ENCODE data around the gene HAP1.
A peak's percentile ranks its signal among the peaks of the same experiment; 100 is the strongest.
"Not testable (repeated sequence)": the region's sequence is repeated elsewhere in the genome, so short reads cannot be mapped to it uniquely, and the experiment has no call there.

The HAP1 gene, protein sequence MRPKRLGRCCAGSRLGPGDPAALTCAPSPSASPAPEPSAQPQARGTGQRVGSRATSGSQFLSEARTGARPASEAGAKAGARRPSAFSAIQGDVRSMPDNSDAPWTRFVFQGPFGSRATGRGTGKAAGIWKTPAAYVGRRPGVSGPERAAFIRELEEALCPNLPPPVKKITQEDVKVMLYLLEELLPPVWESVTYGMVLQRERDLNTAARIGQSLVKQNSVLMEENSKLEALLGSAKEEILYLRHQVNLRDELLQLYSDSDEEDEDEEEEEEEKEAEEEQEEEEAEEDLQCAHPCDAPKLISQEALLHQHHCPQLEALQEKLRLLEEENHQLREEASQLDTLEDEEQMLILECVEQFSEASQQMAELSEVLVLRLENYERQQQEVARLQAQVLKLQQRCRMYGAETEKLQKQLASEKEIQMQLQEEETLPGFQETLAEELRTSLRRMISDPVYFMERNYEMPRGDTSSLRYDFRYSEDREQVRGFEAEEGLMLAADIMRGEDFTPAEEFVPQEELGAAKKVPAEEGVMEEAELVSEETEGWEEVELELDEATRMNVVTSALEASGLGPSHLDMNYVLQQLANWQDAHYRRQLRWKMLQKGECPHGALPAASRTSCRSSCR

DNA sequence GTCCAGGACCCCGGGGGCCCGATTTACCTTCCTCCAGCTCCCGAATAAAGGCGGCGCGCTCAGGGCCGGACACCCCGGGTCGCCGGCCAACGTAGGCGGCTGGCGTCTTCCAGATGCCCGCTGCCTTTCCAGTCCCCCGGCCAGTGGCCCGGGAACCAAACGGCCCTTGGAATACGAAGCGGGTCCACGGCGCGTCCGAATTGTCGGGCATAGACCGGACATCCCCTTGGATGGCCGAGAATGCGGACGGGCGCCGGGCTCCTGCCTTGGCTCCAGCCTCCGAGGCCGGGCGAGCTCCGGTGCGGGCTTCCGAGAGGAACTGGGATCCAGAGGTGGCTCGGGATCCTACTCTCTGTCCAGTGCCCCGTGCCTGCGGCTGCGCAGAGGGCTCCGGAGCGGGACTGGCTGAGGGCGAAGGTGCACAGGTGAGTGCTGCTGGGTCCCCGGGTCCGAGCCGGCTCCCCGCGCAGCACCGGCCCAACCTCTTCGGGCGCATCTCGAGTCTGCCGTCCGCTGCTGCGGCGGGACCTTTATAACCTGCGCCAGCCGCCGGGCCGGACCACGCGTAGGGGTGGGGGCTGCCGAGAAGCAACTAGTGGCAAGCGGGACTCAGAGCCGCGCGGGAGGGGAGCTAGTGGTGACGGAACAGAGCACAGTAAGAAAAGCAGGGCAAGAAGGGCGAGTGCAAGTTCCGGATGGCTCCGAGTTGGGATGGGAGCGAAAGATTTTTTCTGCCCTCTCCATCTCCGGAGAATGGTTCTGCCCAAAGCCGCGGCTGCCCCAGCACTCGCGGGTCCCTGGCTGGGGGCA lies at the start of gene HAP1:
HAP1 (minus strand) TSS at position 505 of the 810 bp plus-strand sequence; CDS start at position 496, 9 bp downstream.
- Histone ChIP-seq H3K9me3 (no peaks in the 10 kb centered on the region), H3K4me1 (peaks cover 61% of the 10 kb centered on the region), H3K27ac (no peak within 1 kb of the TSS), H3K27me3 (peaks cover 74% of the 10 kb centered on the region), H3K36me3 (no peaks in the 10 kb centered on the region), H4K20me1 (peaks cover 13% of the 10 kb centered on the region), H3K9ac (peak within 1 kb of the TSS; percentile 66; the same call in 1 of the 2 replicates), H3K4me2 (peak within 1 kb of the TSS; percentile 89), H3K4me3 (peak within 1 kb of the TSS; percentile 61)
- no peak for TF ChIP-seq Cebpa-rat (IDR thresholded peaks at IDR 0.05)

DNA sequence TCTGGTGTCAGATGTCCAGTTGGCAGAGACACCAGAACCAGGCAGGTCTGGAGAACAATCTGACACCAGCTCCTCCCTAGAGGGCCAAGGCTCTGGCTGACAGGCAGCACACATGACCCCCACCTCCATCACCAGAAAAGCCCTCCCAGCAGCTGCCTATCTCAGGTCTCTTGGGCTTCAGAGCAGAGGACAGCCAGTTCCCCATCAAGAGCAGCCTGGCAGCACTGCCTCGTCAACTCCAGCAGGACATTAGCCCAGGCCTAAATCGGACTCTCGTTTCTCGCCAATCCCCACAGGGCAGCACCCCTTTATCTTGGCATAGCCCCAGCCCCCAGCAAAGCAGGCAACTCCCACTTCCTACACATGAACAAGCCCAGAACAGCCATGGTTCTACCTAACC lies 47.7 kb upstream of the HAP1 start:
- Histone ChIP-seq H3K9ac (peak overlapping the region; percentile 69), H3K27ac (peak overlapping the region; percentile 100), H3K9me3 (no peaks in the 10 kb centered on the region), H3K4me1 (peaks cover 78% of the 10 kb centered on the region), H3K4me2 (peak overlapping the region; percentile 99), H4K20me1 (peaks cover 78% of the 10 kb centered on the region), H3K4me3 (peak overlapping the region; percentile 54), H3K36me3 (peaks cover 12% of the 10 kb centered on the region), H3K27me3 (no peaks in the 10 kb centered on the region)
- TF ChIP-seq Cebpa-rat (IDR thresholded peaks at IDR 0.05) = no peak

DNA sequence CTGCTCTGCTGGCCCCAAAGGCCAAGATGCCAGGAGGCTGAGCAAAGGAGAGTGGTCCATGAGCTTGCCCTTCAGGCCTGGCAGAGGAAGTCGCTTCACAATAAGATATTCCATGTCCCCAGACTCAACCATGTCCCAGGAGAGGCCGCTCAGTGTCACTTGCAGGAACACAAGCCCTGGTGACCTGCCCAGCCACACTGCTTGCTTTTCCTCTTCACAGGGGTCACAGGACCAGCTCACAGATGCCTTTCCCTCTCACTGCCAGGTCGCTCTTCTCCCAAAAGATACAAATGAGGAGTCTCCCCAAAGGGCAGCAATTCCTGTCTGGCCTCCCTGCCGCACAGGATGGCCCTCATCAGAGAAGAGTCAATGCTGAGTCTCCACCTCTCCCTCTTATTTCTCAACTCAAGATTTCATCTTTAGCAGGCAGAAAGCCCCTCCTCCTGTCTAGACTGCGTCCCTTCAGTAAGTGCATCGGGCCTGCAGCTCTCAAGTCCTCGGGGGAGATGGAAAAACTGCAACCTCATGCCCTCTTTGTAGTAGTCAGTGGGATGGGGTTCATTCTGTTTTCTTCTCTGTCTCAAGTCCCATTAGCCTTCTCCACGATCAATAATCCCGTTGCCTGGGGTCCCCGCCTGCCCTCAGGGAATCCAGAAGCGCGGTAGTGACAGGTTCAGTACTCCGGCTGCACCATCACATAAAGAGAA lies 47.1 kb upstream of the HAP1 start:
- Histone ChIP-seq H3K9ac (peak overlapping the region; percentile 69), H3K36me3 (peaks cover 17% of the 10 kb centered on the region), H3K4me1 (peaks cover 81% of the 10 kb centered on the region), H3K4me3 (peak overlapping the region; percentile 54), H3K27ac (peak overlapping the region; percentile 100), H3K9me3 (no peaks in the 10 kb centered on the region), H3K4me2 (peak overlapping the region; percentile 99), H3K27me3 (no peaks in the 10 kb centered on the region), H4K20me1 (peaks cover 84% of the 10 kb centered on the region)
- no peak for TF ChIP-seq Cebpa-rat (IDR thresholded peaks at IDR 0.05)

DNA sequence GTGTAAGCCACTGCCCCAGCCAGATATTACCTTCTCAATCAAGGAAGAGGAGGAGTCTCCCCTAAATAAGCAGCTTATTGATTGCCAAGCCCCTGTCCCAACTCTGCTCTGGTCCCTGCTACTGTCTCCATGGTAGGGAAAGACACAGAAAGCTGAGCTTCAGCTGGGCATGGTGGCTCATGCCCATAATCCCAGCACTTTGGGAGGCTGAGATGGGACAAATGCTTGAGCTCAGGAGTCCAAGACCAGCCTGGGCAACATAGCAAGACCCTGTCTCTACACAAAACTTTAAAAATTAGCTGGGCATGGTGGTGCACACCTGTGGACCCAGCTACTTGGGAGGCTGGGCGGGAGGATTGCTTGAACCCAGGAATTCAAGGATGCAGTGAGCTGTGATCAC lies 45.5 kb upstream of the HAP1 start:
- no peak overlapping the region for H3K4me3 ChIP-seq
- H4K20me1 ChIP-seq = peaks cover 100% of the 10 kb centered on the region
- no peak for TF ChIP-seq Cebpa-rat (IDR thresholded peaks at IDR 0.05)
- H3K4me1 ChIP-seq = peaks cover 97% of the 10 kb centered on the region
- H3K9me3 ChIP-seq = no peaks in the 10 kb centered on the region
- H3K4me2 ChIP-seq = peak overlapping the region; percentile 99
- peak overlapping the region; percentile 32; the same call in 1 of the 2 replicates for H3K9ac ChIP-seq
- H3K27me3 ChIP-seq = no peaks in the 10 kb centered on the region
- H3K36me3 ChIP-seq = peaks cover 34% of the 10 kb centered on the region
- peak overlapping the region; percentile 63 for H3K27ac ChIP-seq

DNA sequence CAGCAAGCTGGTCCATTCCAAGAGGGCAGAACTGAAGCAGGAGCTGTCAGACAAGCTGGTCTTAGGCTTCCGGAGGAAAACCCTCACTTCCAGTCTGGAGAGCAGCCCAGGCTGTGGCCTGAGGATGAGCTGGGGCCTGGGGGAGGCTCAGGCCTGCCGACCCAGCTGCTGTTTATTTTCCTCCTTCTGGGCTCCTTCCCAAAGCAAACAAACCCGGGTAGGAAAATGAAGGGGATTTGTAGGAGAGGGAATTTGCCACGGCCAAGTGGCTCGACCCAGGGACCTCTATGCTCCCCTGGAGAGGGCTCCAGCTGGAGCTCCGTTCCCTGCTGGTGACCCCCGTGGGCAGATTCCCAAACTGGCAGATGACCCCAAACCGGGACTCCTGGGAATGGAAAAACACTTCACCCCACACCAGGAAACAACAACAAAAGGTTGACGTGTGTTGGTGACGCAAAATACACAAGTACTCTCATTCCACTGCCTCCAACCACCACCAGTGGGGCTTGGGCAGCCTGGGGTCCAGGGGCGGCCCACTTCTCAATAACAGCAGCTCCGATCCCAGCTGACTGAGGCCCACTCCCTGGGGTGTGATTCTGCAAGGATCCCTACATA lies 43.2 kb upstream of the HAP1 start:
- H3K4me3 ChIP-seq = peak overlapping the region; percentile 46
- TF ChIP-seq Cebpa-rat (IDR thresholded peaks at IDR 0.05) = no peak
- peaks cover 100% of the 10 kb centered on the region for H4K20me1 ChIP-seq
- H3K9me3 ChIP-seq = no peaks in the 10 kb centered on the region
- H3K27ac ChIP-seq = peak overlapping the region; percentile 80
- H3K9ac ChIP-seq = peak overlapping the region; percentile 66
- peaks cover 100% of the 10 kb centered on the region for H3K4me1 ChIP-seq
- H3K4me2 ChIP-seq = peak overlapping the region; percentile 99
- H3K27me3 ChIP-seq = no peaks in the 10 kb centered on the region
- peaks cover 47% of the 10 kb centered on the region for H3K36me3 ChIP-seq

DNA sequence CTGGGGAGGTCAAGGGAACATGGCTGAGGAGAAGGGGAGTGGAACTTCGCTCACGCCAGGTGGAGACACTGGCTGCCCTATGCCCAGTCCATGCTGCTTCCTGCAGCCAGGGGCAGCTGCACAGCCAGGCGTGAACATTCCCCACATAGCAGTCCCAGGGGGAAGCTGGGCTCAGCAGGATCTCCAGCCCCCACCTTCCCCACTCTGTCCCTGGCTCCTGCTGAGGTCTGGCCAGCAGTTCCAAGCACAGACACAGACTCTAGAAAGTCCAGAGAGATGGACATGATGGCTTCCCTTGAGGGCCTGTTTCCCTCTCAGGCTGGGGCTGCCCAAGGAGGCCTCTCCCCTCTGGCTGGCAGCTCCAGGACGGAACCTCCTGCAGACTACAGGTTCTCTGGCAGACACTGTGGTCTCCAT lies 42.7 kb upstream of the HAP1 start:
- Histone ChIP-seq H3K36me3 (peaks cover 52% of the 10 kb centered on the region), H3K9me3 (no peaks in the 10 kb centered on the region), H3K27ac (peak overlapping the region; percentile 80), H3K9ac (peak overlapping the region; percentile 66), H3K4me1 (peaks cover 100% of the 10 kb centered on the region), H3K27me3 (no peaks in the 10 kb centered on the region), H3K4me2 (peak overlapping the region; percentile 99), H4K20me1 (peaks cover 100% of the 10 kb centered on the region), H3K4me3 (peak overlapping the region; percentile 46; the same call in 1 of the 2 replicates)
- TF ChIP-seq Cebpa-rat (IDR thresholded peaks at IDR 0.05) = no peak

DNA sequence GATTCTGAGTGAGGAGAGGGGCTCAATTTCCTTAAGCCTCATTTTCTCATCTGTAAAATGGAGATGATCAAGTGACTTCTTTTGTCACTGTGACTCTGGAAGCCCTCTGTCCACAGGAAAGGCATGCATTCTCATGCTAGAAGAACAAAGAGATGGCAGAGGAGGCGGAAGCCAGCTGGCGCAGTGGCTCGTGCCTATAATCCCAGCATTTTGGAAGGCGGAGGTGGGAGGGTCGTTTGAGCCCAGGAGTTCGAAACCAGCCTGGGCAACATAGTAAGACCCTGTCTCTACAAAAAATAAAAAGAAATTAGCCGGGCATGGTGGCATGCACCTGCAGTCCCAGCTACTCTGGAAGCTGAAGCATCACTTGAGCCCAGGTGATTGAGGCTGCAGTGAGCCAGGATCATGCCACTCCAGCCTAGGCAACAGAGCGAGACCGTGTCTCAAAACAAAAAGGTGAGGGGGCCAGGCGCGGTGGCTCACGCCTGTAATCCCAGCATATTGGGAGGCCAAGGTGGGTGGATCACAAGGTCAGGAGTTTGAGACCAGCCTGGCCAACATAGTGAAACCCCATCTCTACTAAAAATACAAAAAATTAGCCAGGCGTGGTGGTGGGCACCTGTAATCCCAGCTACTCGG lies 41.9 kb upstream of the HAP1 start:
- Histone ChIP-seq H3K36me3 (peaks cover 60% of the 10 kb centered on the region), H4K20me1 (peaks cover 100% of the 10 kb centered on the region), H3K4me3 (0 out of 2 replicates have a peak overlapping the region, but pooled peaks have one; percentile 1), H3K27ac (peak overlapping the region; percentile 72), H3K4me2 (peak overlapping the region; percentile 99), H3K4me1 (peaks cover 100% of the 10 kb centered on the region), H3K9ac (peak overlapping the region; percentile 53; the same call in 1 of the 2 replicates)
- not testable (repeated sequence) for H3K27me3 ChIP-seq, H3K9me3 ChIP-seq

DNA sequence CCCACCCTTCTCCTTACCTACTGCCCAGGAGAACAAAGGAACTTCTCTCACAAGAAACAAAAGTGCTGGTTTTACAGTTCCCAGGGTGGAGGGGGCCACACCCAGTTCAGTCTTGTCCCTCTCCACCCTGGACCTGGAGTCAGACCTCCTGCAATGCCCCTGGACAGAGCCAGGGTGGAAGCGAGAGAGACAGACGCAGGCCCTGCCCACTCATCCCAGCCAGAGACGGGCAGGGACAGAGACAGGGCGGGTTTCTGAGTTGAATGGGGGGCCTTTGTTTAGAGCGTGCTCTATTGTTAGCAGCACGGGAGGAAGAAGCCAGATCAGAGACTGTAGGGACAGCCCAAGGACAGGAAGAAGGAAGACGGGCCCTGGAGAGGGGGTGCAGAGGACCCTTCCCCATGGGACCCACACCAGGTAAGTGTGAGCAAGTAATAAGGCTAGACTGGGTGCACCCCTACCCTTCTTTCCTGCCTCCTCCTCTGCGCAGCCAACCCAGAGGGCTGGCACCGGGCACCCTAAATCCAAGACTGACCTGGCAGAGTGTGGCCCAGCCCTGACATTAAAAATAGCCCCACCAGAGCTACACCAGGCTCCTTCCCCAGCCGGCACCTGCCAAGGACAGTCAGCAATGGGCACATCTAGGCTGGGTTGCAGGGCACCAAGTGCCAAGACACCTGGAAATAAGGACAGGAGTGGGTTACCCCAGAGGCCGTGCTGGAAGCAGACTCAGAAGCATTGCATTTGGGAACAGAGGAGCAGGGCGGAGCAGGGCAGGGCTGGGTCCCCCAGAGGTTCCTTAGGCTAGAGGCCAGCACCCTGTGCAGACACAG lies 41.2 kb upstream of the HAP1 start:
- TF ChIP-seq Cebpa-rat (IDR thresholded peaks at IDR 0.05) = no peak
- H4K20me1 ChIP-seq = peaks cover 100% of the 10 kb centered on the region
- H3K9me3 ChIP-seq = no peaks in the 10 kb centered on the region
- H3K9ac ChIP-seq = peak overlapping the region; percentile 53; the same call in 1 of the 2 replicates
- H3K27me3 ChIP-seq = no peaks in the 10 kb centered on the region
- H3K4me1 ChIP-seq = peaks cover 93% of the 10 kb centered on the region
- peaks cover 68% of the 10 kb centered on the region for H3K36me3 ChIP-seq
- 0 out of 2 replicates have a peak overlapping the region, but pooled peaks have one; percentile 1 for H3K4me3 ChIP-seq
- peak overlapping the region; percentile 99 for H3K4me2 ChIP-seq
- peak overlapping the region; percentile 72 for H3K27ac ChIP-seq
